Measurements from ENCODE around the gene PEPD.

The PEPD gene

GRCh38 chr19:33347300-33347699 lies 174.3 kb downstream of the PEPD start:
- H4K20me1 ChIP-seq (ENCODE audit: insufficient read depth, low read length, poor library complexity, severe bottlenecking), result no peaks in the 10 kb centered on the region
- H3K4me1 ChIP-seq (ENCODE audit: insufficient read depth, low read length, poor library complexity, severe bottlenecking), result no peaks in the 10 kb centered on the region
- H3K4me3 ChIP-seq (ENCODE audit: low read length, poor library complexity, severe bottlenecking), result no peak overlapping the region
- no peaks in the 10 kb centered on the region for H3K36me3 ChIP-seq (ENCODE audit: insufficient read depth, low read length)
- H3K9me3 ChIP-seq (ENCODE audit: insufficient read depth, low read depth, low read length), result no peaks in the 10 kb centered on the region
- no peak overlapping the region for H3K9ac ChIP-seq (ENCODE audit: low read depth, low read length, poor library complexity, severe bottlenecking)
- TF ChIP-seq, protein P1, sequence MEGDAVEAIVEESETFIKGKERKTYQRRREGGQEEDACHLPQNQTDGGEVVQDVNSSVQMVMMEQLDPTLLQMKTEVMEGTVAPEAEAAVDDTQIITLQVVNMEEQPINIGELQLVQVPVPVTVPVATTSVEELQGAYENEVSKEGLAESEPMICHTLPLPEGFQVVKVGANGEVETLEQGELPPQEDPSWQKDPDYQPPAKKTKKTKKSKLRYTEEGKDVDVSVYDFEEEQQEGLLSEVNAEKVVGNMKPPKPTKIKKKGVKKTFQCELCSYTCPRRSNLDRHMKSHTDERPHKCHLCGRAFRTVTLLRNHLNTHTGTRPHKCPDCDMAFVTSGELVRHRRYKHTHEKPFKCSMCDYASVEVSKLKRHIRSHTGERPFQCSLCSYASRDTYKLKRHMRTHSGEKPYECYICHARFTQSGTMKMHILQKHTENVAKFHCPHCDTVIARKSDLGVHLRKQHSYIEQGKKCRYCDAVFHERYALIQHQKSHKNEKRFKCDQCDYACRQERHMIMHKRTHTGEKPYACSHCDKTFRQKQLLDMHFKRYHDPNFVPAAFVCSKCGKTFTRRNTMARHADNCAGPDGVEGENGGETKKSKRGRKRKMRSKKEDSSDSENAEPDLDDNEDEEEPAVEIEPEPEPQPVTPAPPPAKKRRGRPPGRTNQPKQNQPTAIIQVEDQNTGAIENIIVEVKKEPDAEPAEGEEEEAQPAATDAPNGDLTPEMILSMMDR (conservative IDR thresholded peaks at IDR 0.05; ENCODE audit: low read length), result no peak
- no peak for TF ChIP-seq EZH2phosphoT487 (IDR thresholded peaks at IDR 0.05; ENCODE audit: borderline replicate concordance)
- H3K79me2 ChIP-seq (ENCODE audit: insufficient read depth, low read length), result no peaks in the 10 kb centered on the region
- H3K4me2 ChIP-seq (ENCODE audit: low read depth, low read length, poor library complexity, severe bottlenecking), result no peak overlapping the region
- no peaks in the 10 kb centered on the region for H3K27me3 ChIP-seq (ENCODE audit: insufficient read depth, low read length, poor library complexity, severe bottlenecking)
- no peaks in the 10 kb centered on the region for H3K9me2 ChIP-seq (replicated peaks; ENCODE audit: low read depth, low read length)
- H3F3A ChIP-seq (ENCODE audit: low read depth), result no peaks in the 10 kb centered on the region
- no peak overlapping the region for H2AFZ ChIP-seq (ENCODE audit: low read length)

DNA sequence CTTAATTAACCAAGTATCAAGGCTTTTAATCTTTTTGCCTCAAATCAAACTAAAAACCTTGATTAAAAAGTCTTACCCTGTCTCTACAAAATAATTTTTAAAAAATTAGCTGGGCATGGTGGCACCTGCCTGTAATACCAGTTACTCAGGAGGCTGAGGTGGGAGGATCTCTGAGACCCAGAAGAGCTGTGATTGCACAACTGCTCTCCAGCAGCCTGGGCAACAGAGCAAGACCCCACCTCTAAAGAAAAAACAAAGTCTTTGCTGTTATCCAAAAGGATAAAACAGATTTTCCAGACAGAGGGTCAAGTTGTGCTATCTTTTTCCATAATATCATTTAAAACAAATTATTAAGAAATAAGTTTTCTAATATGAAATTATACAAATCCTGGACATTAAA lies 174.9 kb downstream of the PEPD start:
- Histone ChIP-seq H3K4me3 (ENCODE audit: low read length, poor library complexity, severe bottlenecking) (no peak overlapping the region), H3K79me2 (ENCODE audit: insufficient read depth, low read length) (no peaks in the 10 kb centered on the region), H3K9ac (ENCODE audit: low read depth, low read length, poor library complexity, severe bottlenecking) (no peak overlapping the region), H3F3A (ENCODE audit: low read depth) (no peaks in the 10 kb centered on the region), H3K9me3 (ENCODE audit: insufficient read depth, low read depth, low read length) (no peaks in the 10 kb centered on the region), H3K4me2 (ENCODE audit: low read depth, low read length, poor library complexity, severe bottlenecking) (no peak overlapping the region), H2AFZ (ENCODE audit: low read length) (no peak overlapping the region), H3K9me2 (replicated peaks; ENCODE audit: low read depth, low read length) (no peaks in the 10 kb centered on the region), H4K20me1 (ENCODE audit: insufficient read depth, low read length, poor library complexity, severe bottlenecking) (no peaks in the 10 kb centered on the region), H3K27me3 (ENCODE audit: insufficient read depth, low read length, poor library complexity, severe bottlenecking) (no peaks in the 10 kb centered on the region), H3K36me3 (ENCODE audit: insufficient read depth, low read length) (no peaks in the 10 kb centered on the region), H3K4me1 (ENCODE audit: insufficient read depth, low read length, poor library complexity, severe bottlenecking) (no peaks in the 10 kb centered on the region)
- TF ChIP-seq EZH2phosphoT487 (IDR thresholded peaks at IDR 0.05; ENCODE audit: borderline replicate concordance), result no peak
- TF ChIP-seq, protein P1 (conservative IDR thresholded peaks at IDR 0.05; ENCODE audit: low read length), result no peak

GRCh38 chr19:33345163-33345562 lies 176.4 kb downstream of the PEPD start:
- no peaks in the 10 kb centered on the region for H3K9me2 ChIP-seq (replicated peaks; ENCODE audit: low read depth, low read length)
- H3F3A ChIP-seq (ENCODE audit: low read depth), result no peaks in the 10 kb centered on the region
- H4K20me1 ChIP-seq (ENCODE audit: insufficient read depth, low read length, poor library complexity, severe bottlenecking), result no peaks in the 10 kb centered on the region
- H3K4me3 ChIP-seq (ENCODE audit: low read length, poor library complexity, severe bottlenecking), result no peak overlapping the region
- H3K36me3 ChIP-seq (ENCODE audit: insufficient read depth, low read length), result no peaks in the 10 kb centered on the region
- H3K9ac ChIP-seq (ENCODE audit: low read depth, low read length, poor library complexity, severe bottlenecking), result no peak overlapping the region
- no peak overlapping the region for H2AFZ ChIP-seq (ENCODE audit: low read length)
- H3K4me1 ChIP-seq (ENCODE audit: insufficient read depth, low read length, poor library complexity, severe bottlenecking), result no peaks in the 10 kb centered on the region
- H3K9me3 ChIP-seq (ENCODE audit: insufficient read depth, low read depth, low read length), result no peaks in the 10 kb centered on the region
- no peaks in the 10 kb centered on the region for H3K79me2 ChIP-seq (ENCODE audit: insufficient read depth, low read length)
- no peaks in the 10 kb centered on the region for H3K27me3 ChIP-seq (ENCODE audit: insufficient read depth, low read length, poor library complexity, severe bottlenecking)
- no peak overlapping the region for H3K4me2 ChIP-seq (ENCODE audit: low read depth, low read length, poor library complexity, severe bottlenecking)
- TF ChIP-seq EZH2phosphoT487 (IDR thresholded peaks at IDR 0.05; ENCODE audit: borderline replicate concordance), result no peak
- TF ChIP-seq, protein P1 (conservative IDR thresholded peaks at IDR 0.05; ENCODE audit: low read length), result no peak
